ENCODE measurements around the gene ACO1. TPM values are rescaled to one million over a fixed set of nuclear protein-coding genes. Genes with fewer than 3 reads are reported as not detected.

The ACO1 gene
- total RNA-seq, 1 experiment from 2014 or later = 36.2 TPM

DNA sequence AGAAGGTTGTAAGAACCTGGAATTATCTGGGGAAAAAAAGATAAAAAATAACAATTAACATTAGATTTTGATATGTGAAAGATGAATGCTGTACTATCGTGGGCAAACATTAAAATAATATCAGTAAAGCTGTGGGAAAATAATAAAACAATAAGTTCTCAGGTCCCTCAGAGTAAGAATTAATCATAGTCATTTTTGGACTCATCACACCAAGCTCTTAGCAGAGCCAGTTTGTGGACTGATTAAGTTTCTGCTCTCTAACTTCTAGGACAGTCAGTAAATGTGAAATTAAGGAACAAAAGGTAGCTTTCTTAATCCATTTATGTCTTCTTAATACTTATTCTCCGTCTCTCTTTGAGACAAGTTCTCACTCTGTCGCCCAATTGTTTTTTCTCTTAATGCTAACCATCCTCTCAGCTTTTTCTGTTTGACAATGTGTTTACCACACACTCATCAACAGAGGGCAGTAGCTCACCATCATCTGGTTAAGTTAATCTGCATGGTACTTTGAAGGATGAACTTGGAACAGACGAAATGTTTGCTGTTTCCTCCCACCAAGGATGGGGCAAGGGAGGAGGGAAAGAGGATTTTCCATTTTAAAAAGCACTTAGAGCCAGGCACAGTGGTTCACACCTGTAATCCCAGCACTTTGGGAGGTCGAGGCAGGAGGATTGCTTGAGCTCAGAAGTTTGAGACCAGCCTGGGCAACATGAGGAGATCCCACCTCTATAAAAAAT, 5.3 kb upstream of the ACO1 start:
- in situ Hi-C loops (cut with HindIII; ENCODE audit: low pct_unique_long_range_greater_than_20kb, low sequenced_read_pairs) = no loop called here
- DNase-seq (ENCODE audit: low read depth) = peak; percentile 57

DNA sequence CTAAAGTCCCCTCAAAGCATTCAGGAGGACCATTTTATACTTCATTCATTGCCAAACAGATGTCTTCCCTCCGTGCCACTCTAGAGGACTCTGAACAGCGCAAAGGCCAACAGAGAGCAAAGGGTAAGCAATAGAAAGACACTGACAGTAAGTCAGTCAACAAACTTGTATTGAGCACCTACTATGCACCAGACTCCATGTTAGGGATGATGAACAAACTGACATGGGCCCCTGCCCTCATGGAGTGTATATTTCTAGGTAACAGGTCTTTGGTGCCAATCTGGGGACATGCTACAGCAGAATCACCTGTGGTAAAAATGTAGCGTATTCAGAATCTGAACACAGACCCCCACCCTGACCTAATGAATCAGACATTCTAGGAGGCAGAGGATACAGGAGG, 3.5 kb upstream of the ACO1 start:
- no peak for DNase-seq (ENCODE audit: low read depth)
- in situ Hi-C loops (cut with HindIII; ENCODE audit: low pct_unique_long_range_greater_than_20kb, low sequenced_read_pairs) = no loop called here

DNA sequence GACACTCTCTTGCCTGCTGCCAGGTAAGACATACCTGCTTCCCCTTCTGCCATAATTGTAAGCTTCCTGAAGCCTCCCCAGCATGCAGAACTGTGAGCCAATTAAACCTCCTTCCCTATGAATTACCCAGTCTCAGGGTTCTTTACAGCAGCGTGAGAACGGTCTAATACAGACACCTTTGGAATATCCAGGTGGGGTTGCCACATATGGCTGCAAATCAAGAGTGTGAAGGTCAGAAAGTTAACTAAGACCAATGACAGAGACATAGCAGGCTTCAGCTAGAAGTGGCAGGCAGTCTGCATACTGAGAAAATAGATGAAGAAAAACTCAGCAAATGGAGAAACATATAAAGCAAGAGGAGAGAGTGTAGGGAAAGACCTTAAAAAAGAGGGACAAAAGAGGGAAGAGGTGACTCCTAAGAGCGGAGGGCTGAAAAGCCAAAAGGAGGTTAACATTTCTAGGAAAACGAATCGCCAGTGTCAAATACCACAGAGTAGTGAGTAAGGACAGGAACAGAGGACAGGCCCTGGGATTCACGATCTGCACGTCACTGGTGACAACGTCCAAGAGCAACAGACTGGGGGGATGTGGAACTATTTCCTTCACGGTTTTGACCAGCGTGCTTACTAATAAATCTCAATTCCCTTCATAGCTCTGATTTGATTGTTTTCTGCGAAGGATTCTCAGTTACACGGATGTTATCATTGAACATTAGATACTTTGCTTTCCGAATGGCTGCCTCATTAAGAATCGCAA, 1.7 kb upstream of the ACO1 start:
- in situ Hi-C loops (cut with HindIII; ENCODE audit: low pct_unique_long_range_greater_than_20kb, low sequenced_read_pairs) = no loop called here
- DNase-seq (ENCODE audit: low read depth) = no peak

DNA sequence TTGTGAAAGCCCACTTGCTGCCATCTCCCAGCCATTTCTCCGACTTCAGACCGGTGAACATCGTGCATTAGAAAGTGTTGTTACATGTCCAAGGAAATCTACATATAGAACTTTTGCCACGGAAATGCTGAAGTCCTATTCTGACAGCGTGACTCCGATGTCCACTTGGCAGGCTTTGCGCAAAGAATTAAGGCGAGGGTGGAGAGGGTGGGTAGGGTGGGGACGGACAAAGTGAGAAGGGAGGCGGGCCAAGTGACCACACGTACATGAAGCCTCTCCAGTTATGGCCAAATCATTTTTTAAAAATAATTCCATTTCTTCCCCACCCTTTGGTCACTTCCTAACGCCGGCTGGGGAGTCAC, 460 bp upstream of the ACO1 start:
- DNase-seq (ENCODE audit: low read depth) = no peak
- in situ Hi-C loops (cut with HindIII; ENCODE audit: low pct_unique_long_range_greater_than_20kb, low sequenced_read_pairs) = no loop called here

DNA sequence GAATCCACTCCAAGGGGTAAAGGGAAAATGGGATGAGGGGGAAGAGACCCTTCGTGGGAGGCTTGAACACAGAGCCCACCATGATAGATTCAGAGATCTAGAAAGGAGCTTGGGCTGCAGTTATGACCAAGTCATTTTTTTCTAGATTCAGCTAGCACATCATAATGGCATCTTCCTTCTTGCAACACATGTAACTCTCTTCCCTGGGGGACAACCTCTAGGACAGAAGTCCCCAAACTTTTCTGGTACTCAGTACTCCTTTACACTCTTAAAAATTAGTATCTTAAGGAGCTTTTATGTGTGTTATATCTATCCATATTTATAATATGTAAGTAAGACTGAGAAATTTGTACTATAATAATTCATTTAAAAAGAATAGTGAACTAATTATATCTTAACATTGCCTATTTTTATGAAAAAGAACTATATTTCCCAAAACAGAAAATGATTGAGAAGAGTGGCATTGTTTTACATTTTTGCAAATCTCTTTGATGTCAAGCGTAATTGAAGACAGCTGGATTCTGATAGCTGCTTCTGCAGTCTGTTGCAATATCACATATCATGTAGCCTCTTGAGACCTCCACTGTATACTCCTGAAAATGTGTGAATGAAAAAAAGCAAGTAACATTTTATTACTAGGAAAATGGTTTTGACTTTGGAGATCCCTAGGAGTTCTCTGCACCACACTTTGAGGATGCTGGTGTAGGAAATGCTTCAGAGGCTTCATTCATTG, 875 bp downstream of the ACO1 start:
- no peak for DNase-seq (ENCODE audit: low read depth)
- in situ Hi-C loops (cut with HindIII; ENCODE audit: low pct_unique_long_range_greater_than_20kb, low sequenced_read_pairs) = no loop called here

DNA sequence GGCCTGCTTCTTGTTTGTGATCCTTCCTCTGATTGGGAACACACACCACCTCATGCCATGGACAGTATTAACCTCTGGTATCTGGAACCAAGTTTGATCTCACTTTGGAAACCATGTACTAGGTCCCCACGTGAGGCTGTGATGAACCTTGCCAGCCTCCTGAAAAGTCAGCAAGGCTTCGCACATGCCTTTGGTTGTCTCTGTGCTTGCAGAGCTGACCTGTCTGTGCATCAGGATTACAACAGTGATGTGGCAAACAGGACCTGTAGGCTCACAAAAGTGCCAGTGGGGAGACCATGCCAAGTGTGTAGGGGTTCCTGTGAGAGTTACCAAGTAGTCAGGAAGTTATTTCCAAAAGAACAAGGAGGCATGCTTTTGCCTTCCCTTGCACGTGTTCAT, 1.4 kb downstream of the ACO1 start:
- no peak for DNase-seq (ENCODE audit: low read depth)
- in situ Hi-C loops (cut with HindIII; ENCODE audit: low pct_unique_long_range_greater_than_20kb, low sequenced_read_pairs) = no loop called here

DNA sequence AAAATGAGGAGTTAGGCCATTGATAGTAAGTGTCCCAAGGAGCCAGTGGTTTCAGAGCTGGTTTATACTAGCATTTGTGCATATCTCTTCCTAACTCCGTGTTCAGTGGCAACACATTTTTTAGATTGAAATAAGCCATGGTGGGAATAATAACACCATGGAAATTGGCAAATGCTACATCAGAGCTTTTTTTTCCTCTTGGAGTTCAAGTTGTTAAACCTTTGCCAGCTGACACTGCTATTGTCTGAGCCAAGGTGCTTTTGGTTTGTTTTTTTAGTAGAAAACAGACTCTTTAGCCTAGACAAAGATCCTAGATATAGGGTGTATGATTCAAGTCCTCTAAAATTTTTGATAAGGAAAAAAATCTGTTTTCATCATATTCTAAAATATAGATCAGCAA, 2.8 kb downstream of the ACO1 start:
- in situ Hi-C loops (cut with HindIII; ENCODE audit: low pct_unique_long_range_greater_than_20kb, low sequenced_read_pairs) = no loop called here
- DNase-seq (ENCODE audit: low read depth) = no peak

DNA sequence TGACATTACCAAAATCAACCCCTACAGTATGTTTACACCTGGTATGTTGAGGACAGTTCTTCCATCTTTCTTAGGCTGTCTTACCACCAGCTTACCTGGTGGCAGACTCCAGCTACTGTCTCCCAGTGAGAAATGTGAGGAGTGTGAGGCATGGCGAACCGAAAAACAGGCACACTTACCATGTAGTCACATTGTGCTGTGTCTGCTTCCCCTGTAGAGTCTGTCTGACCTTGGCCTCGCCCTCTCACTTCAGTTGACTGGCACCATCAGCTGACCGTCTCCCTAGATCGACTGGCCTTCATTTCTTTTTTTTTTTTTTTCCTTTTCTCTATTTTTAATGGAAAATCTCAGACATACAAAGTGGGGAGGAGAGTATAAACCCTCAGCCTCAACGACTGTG, 4.9 kb downstream of the ACO1 start:
- in situ Hi-C loops (cut with HindIII; ENCODE audit: low pct_unique_long_range_greater_than_20kb, low sequenced_read_pairs) = no loop called here
- no peak for DNase-seq (ENCODE audit: low read depth)

DNA sequence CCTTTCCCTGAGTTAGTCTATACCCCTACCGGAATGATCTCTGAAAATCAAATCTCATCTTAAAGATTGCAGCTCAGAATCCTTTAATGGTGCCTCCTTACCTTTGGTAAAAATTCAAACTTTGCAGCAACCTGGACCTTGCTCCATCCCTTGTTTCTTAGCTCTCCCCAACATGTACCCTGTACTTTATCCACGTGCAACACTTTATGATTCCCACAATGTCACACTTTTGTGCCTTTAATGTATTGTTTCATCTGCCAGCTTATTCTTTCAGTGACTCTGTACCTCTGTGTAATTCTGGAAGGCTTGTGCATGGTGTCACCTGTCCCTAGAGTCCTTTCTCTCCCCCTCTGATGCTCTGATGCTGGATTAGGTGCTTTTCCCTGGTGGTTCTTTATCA, 9.5 kb downstream of the ACO1 start:
- in situ Hi-C loops (cut with HindIII; ENCODE audit: low pct_unique_long_range_greater_than_20kb, low sequenced_read_pairs) = no loop called here
- no peak for DNase-seq (ENCODE audit: low read depth)

DNA sequence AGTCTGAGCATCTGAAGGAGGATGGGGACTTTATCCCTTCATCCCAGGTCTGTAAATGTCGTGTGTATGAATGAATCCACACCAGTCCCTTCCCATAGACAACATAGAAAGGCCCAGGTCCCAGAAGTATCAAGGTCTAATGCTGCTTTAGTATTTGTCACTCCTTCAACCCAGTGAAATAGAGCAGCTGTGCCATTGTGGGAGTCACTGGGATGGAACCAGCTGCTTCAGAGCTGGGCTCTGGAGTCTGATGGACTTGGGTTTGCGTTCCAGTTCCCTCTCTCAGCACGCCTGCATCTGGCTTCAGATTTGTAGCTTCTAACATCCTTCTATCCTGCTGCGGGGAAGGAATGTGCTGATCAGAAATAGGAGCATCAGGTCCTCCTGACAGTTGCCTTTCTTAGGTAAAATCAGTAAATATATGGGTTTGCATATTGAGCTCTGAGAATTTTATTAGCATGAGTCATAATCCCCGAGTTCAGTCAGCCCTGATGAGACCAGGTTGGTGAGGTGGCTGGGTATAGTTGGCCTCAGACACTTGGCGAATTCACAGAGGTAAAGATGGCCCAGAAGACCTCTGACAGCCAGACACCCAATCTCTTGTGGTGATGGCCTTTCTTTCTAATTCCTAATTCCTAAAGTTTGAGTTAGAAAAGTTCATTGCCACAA, 10.1 kb downstream of the ACO1 start:
- in situ Hi-C loops (cut with HindIII; ENCODE audit: low pct_unique_long_range_greater_than_20kb, low sequenced_read_pairs) = no loop called here
- DNase-seq (ENCODE audit: low read depth) = peak; percentile 29

DNA sequence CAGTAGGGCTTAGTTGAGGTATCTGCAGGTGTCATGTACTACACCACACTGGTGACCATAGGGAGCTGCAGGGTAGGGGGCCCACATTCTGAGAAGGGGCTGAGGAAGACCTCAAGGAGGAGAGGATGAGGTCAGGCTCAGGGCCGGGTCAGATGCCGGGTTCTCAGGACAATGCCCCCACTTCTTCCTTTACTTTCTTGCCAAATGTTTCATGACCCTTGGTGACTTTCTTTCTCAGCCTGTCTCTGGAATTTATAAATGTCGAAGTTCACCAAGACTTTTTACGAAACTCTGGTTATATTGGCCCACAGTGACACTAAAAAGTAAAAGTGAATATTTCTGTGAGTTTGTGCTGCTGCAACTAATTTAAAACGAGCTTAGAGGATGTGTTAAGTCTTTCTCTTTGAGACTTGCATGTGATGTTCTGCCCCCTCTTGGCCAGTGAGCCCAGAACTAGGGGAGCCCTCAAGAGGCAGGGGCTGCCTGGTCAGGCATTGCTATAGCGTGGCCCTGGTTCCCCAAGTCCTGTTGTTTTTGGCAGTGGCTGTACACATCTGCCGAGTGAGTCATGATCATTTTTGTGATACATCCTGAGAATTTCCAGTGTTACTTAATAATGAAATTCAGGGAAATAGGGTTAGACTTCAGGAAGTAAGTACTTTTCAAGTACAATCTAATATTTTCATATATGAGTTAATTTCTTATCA, 11.2 kb downstream of the ACO1 start:
- DNase-seq (ENCODE audit: low read depth) = peak; percentile 40
- in situ Hi-C loops (cut with HindIII; ENCODE audit: low pct_unique_long_range_greater_than_20kb, low sequenced_read_pairs) = no loop called here

DNA sequence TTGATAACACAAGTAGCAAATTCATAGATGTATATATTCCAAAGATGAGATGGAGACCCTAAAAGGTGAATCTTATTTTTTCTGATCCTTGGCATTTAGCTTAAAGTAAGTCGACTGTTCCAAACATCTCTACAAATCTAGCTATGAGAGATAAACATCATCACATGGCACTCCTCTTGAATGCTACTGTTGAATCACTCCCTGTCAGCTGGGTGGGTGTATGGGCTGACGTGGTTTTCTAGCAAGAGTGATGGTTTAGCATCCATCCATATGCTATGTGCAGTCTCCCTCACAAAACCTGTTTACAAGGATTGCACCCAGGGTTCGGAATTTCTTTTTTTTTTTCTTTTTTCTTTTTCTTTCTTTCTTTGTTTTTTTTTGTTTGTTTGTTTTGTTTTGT, 13.8 kb downstream of the ACO1 start:
- DNase-seq (ENCODE audit: low read depth) = no peak
- in situ Hi-C loops (cut with HindIII; ENCODE audit: low pct_unique_long_range_greater_than_20kb, low sequenced_read_pairs) = no loop called here

DNA sequence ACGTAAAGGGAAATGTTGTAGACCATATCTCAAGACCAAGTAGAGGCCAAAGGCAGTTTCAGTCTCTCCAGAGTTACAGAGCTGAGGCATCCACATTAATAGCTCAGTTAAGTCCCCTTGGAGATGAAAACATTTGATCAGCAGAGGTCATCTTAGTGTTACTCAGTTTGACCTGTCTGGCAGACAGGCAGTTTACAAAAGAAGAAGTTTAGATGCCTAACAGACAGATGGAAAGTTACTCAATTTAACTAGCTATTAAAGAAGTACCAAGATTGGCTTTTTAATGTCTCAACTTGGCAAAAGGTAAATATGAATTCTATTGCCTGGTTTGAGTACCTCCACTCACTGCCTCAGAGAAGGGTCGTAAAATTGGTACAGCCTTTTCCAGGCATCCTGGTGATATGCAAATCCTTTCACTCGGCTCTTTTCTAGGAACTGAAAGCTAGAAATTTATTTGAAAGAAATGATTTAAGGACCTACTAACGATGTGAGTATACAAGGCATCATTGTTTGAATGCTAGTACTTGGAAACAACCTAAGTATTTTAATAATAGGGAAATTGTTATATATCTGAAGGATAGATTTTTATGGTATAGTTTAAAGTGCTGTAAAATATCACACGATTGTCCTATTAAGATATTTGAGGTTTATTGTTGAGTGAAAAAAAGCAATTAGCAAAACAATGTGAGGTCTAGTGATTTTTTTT, 14.8 kb downstream of the ACO1 start:
- in situ Hi-C loops (cut with HindIII; ENCODE audit: low pct_unique_long_range_greater_than_20kb, low sequenced_read_pairs) = no loop called here
- no peak for DNase-seq (ENCODE audit: low read depth)

DNA sequence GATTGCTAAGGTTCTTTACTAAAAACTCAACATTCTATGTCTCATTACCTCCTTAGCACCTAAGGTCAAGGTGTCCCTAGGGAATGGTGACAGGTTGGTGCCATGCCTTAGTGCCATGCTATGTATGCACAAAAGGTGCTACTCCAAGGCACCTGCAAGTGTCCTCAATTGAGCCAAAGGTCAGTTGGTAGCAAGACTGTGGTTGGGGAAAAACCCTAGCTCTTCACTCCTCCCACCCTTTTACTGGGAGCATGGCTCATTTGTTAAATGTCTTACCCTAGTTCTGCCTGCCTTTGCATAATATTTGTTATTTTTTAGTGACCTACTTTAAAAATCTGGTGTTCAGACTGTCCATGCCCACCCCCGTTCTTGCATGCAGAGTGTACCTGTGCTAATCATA, 17.0 kb downstream of the ACO1 start:
- in situ Hi-C loops (cut with HindIII; ENCODE audit: low pct_unique_long_range_greater_than_20kb, low sequenced_read_pairs) = no loop called here
- no peak for DNase-seq (ENCODE audit: low read depth)

DNA sequence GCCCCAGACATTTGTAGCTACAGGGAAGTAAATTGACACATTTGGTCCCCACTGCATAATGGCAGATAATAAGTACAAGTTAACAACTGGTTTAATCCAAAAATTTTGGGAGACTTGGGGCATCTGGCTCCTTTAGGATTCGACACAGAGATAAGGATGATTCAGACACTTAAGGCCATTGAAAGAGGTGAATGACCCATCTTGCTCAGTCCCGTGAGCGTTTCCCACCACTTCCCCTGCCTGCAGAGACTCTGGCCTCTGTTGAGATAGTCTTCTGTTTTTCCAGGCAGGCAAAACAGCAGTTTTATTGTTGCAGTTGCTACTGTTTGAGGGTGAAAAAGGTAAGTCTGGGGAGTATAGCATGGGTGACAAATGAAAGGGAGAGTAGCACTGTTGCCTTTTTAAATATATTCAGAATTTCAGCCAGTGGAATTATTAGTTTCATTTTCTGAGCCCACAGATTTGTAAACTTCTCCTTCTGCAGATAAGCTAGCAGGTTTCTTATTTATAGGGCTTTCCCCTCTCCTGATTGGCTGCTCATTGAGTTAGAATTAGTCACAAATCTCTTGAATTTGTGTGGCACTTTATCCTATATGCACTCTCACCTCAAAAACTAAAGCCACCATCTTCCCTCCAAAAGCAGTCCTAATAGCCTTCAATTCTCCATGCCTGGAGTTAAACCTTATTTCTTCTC, 19.3 kb downstream of the ACO1 start:
- in situ Hi-C loops (cut with HindIII; ENCODE audit: low pct_unique_long_range_greater_than_20kb, low sequenced_read_pairs) = no loop called here
- DNase-seq (ENCODE audit: low read depth) = no peak

DNA sequence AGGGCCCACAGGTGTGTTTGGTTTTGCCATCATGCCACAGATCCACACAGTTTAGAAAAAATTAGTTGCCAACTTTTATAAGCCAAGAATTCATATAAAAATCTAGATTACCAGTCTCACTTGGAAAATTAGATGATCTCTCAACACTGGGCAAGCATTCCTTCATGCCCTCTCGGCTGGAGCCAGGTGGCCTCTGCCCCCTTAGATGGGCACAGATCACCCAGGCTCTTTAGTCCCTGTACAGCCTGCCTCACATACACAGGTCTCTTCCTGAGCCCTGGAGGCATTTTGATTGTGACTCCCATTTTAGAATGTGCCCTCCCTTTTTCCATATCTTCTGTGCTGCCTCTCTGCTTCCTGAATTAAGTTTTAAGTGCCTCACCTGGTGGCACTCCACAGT, 20.0 kb downstream of the ACO1 start:
- in situ Hi-C loops (cut with HindIII; ENCODE audit: low pct_unique_long_range_greater_than_20kb, low sequenced_read_pairs) = no loop called here

DNA sequence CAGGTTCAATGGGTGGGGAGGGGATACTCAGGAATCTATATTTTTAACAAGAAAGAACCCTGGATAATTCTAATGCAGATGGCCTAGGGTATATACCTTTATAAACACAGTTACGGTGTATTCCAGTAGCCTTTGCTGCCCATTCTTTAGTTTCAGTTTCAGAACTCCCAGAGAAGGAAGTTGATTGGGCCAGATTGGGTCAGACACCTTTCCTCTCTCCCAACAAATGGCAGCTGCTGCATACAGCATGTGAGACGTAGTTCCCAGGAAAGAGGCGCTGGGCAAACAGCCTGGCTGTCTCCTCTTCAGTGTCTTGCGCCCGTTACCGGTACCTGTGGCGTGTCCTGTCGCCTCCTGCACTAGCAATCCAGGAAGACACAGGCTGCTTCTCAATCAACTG, 20.4 kb downstream of the ACO1 start:
- in situ Hi-C loops (cut with HindIII; ENCODE audit: low pct_unique_long_range_greater_than_20kb, low sequenced_read_pairs) = no loop called here
- no peak for DNase-seq (ENCODE audit: low read depth)

More for the DNA sequence above, 20.0 kb downstream of the ACO1 start:
- no peak for DNase-seq (ENCODE audit: low read depth)
